Measurements from ENCODE around the gene NMT1.
"Not testable (repeated sequence)": the region's sequence is repeated elsewhere in the genome, so short reads cannot be mapped to it uniquely, and the experiment has no call there.

Gene NMT1

GRCh38 chr17:45123076-45123770 is 62.1 kb downstream of the NMT1 start:
- DNase-seq: no peak

- no peak for DNase-seq
These were observed 63.0 kb downstream of the NMT1 start for GRCh38 chr17:45123930-45124796.

- not testable (repeated sequence) for DNase-seq
These were observed 63.6 kb downstream of the NMT1 start for GRCh38 chr17:45124797-45125122.

- DNase-seq: no peak
These were observed 64.4 kb downstream of the NMT1 start for GRCh38 chr17:45125509-45125908.

GRCh38 chr17:45127207-45127547 is 66.1 kb downstream of the NMT1 start:
- no peak for DNase-seq

DNA sequence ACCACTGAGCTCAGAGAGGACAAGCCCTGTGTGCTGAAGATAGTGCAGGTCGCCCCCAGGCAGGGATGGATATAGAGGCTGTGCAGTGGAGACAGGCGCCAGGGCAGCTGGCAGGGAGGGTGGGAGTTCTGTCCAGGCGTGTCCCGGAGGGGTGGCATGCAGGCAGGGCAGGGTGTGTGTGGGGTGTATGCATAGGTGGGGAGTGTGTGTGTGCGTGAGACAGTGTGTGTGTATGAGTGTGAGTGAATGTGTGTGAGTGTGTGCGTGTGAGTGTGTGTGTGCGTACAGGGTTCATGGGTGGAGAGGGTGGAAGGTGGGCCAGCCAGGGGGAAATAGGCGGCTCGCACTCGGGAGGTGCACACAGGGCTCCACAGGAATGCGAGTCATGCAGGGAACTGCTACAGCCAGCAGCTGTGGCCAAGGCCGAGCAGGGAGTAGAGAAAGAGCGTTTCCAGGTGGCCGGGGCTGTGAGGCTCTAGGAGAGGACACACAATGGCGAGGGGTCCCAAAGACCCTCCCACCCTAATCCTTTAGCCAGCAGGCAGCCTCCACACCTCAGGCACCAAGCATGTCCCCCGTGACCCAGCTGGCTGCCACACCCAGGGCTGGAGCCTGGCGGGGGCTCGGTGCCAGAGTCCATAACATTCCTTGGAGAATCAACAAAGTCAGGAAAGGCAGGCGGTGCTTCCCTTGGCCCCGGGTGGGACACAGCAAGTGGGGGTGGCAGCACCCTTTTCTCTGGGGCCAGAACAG is 66.6 kb downstream of the NMT1 start:
- DNase-seq: no peak

DNA sequence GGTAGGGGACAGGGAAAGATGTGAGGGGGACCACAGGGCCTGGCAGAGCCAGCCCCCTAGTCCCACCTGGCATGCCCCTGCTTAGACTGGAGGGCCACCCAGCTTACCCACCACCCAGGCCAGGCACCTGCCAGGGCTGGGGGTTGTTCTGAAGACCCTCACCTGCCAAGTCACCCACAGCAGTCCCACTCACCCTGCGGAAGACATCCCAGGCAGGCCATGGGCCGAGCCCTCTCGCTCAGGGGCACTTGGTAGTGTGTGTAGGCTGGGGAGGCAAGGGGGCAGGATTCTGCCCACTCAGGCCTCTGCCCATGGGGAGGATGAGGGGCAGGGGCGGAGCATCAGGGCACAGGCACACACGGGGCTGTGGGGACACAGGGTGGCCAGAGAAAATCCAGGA is 67.2 kb downstream of the NMT1 start:
- no peak for DNase-seq

DNA sequence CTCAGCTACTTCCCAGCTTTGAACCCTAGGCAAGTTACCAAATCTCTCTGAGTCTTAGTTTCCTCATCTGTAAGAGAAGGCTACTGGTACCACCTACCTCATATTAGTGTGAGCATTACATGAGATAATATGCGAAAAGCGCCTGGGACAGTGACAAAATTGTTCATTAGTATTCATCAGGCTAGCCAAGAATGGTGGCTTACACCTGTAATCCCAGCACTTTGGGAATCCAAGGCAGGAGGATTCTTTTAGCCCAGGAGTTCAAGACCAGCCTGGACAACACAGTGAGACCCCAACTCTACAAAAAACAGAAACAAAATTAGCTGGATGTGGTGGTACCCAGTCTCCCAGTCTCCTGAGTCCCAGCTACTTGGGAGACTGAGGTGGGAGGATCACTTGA is 67.9 kb downstream of the NMT1 start:
- no peak for DNase-seq

- no peak for DNase-seq
These were observed 68.4 kb downstream of the NMT1 start for GRCh38 chr17:45129426-45129939.

GRCh38 chr17:45129940-45130680 is 69.0 kb downstream of the NMT1 start:
- DNase-seq: no peak

GRCh38 chr17:45130681-45131615 is 69.8 kb downstream of the NMT1 start:
- no peak for DNase-seq

DNA sequence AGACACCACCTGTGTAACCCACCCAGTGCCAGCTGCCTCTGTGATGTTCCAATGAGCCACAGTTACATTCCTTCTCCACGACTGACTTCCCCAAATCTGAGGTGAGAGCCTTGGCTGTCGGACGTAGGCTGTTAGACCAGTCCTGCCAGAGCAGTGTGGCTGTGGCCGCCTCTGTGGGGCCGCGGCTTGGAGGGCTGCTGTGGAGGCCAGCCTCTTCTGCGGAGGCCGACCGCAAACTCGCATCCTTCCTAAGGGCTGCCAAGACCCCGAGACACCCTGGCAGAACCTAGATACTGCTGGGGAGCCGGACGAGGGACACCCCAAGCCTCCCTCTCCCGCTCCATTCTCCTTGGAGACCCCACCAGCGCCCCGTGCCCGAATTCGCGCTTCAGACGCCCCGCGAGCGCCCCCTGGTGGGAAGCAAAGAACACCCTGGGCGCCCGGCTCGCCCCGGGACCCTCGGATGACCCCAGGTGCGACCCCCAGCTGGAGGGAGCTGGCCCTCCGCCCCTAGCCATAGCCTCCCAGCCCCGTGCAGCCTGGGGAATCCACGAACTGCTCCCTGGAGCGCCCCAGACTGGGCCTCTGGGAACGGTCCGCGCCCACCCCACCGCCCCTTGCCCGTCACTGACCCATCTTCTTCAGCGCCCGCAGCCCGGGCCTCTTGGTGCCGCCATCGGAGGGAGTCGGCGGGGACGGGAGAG is 70.7 kb downstream of the NMT1 start:
- peak; percentile 13 for DNase-seq

GRCh38 chr17:45132320-45132571 is 71.1 kb downstream of the NMT1 start, which contains the start of gene PLCD3:
Gene PLCD3 (minus strand): TSS chr17:45132515. CDS start chr17:45132410, 105 bp downstream.
- peak; percentile 72 for DNase-seq

DNA sequence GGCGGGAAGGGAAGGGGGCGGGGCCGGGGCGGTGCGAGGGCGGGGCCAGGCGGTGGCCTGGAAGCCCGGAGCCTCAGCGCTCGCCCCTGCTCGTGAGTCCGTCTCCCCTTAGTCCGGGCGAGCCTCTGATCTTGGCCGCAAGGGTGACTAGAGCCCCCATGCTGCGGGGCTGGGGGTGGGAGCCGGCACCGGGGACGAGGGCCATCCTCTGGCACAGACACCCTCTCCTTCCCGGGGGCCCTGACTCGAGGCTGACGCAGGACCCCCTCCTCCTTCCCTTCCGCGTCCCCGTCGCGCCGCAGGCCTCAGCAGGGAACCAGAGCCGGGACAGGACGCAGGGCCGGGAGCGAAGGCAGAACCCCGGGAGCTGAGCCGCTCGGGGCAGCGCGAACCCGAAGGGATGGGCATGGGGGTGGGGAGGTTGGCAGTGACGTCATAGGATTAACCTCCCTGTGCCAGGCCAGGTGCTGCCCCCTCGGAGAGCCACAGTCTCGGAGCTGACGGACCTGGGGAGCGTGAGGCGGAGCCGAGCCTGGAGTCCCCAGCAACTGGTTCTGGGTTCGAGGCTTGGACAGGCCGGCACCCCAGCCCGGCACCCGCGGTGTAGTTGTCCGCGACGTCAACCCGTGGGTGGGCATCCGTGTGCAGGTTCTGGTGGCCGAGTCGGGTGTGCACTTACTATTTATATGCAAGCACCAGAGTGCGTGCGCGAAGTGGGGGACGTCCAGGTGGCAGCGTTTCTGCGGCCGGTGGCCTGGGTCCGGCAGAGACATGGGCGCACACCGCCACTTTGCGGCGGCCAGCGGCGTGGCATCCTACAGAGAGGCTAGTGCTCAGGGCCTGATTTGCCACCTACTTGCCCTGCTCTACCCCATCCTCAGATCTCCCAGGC is 71.7 kb downstream of the NMT1 start:
- peak; percentile 32 for DNase-seq

DNA sequence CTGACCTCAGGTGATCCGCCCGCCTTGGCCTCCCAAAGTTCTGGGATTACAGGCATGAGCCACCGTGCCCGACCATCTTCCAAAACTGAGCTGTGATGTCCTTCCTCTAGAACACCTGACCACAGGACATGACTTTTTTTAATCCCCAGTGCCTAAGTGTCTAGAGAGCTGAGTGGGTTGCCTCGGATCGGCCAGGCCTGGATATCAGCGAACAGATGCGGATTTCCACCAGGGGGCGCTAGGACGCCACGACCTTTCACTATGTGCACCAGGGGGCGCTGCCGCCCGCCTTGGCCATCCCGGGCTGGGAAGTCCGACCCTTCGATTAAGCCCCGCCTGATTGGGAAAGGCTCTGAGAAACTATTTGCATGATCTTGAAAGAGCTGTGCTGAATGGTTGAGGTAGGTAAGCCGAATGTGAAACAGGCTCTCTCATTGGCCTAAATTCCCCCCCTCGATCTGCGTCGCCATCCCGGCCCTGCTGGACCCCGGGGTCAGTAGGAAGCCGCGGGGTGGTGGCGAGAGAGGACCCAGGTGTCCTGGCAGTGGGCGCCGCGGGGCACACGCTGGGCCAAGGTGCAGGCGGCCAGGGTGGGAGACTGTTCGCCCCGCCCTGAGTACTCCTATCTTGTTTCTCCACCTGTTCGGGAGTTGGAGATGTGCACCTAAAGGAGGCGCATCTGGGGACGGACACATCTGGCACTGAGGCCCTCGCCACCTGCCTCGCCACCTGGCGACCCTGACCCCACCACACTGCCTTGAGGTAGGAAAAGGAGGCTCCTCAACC is 74.3 kb downstream of the NMT1 start, which contains the start of gene ACBD4:
TSS of gene ACBD4 (plus strand) at position 496 of the 786 bp plus-strand sequence. CDS start 458 bp downstream, outside the sequence.
- peak; percentile 97 for DNase-seq

- DNase-seq: peak; percentile 63
These were observed 75.1 kb downstream of the NMT1 start for GRCh38 chr17:45135978-45136791.

- no peak for DNase-seq
These were observed 75.9 kb downstream of the NMT1 start for GRCh38 chr17:45136846-45137560.
